HCEC 1CT (cell line): ENCODE data around the gene FILIP1L.
A peak's percentile ranks its signal among the peaks of the same experiment; 100 is the strongest.
"Not testable (repeated sequence)": the region's sequence is repeated elsewhere in the genome, so short reads cannot be mapped to it uniquely, and the experiment has no call there.

ENCODE experiments used
- DNase-seq: peaks from one replicate; pipeline ENCODE4 v3.0.0-alpha.2; 2017

FILIP1L gene

GRCh38 chr3:99859825-99860224 lies 254.5 kb downstream of the FILIP1L start:
- peak; percentile 98 for DNase-seq

GRCh38 chr3:99858469-99858868 lies 255.8 kb downstream of the FILIP1L start:
- DNase-seq, result no peak

- DNase-seq, result no peak
Observed at GRCh38 chr3:99857278-99857677, 257.0 kb downstream of the FILIP1L start.

GRCh38 chr3:99856437-99857220 lies 257.7 kb downstream of the FILIP1L start:
- DNase-seq, result no peak

GRCh38 chr3:99855900-99856299 lies 258.4 kb downstream of the FILIP1L start:
- no peak for DNase-seq

- DNase-seq, result no peak
Observed at GRCh38 chr3:99854756-99855298, 259.5 kb downstream of the FILIP1L start.

- no peak for DNase-seq
Observed at GRCh38 chr3:99852851-99853250, 261.4 kb downstream of the FILIP1L start.

- no peak for DNase-seq
Observed at GRCh38 chr3:99851955-99852354, 262.3 kb downstream of the FILIP1L start.

- DNase-seq, result no peak
Observed at GRCh38 chr3:99850608-99851007, 263.7 kb downstream of the FILIP1L start.

GRCh38 chr3:99848433-99848832 lies 265.9 kb downstream of the FILIP1L start:
- DNase-seq, result no peak

GRCh38 chr3:99846477-99847160 lies 267.7 kb downstream of the FILIP1L start:
- DNase-seq, result peak; percentile 77

GRCh38 chr3:99845999-99846398 lies 268.3 kb downstream of the FILIP1L start:
- no peak for DNase-seq

- DNase-seq, result no peak
Observed at GRCh38 chr3:99845331-99845730, 269.0 kb downstream of the FILIP1L start.

GRCh38 chr3:99843590-99844258 lies 270.6 kb downstream of the FILIP1L start:
- DNase-seq, result no peak

- peak; percentile 71 for DNase-seq
Observed at GRCh38 chr3:99842826-99843589, 271.3 kb downstream of the FILIP1L start.

- not testable (repeated sequence) for DNase-seq
Observed at GRCh38 chr3:99841949-99842348, 272.4 kb downstream of the FILIP1L start.

GRCh38 chr3:99839613-99840012 lies 274.7 kb downstream of the FILIP1L start:
- DNase-seq, result no peak

GRCh38 chr3:99838755-99839154 lies 275.5 kb downstream of the FILIP1L start:
- DNase-seq, result no peak

- DNase-seq, result no peak
Observed at GRCh38 chr3:99837715-99838114, 276.6 kb downstream of the FILIP1L start.

GRCh38 chr3:99836681-99837080 lies 277.6 kb downstream of the FILIP1L start:
- no peak for DNase-seq

GRCh38 chr3:99834211-99834957 lies 279.9 kb downstream of the FILIP1L start:
- no peak for DNase-seq

- no peak for DNase-seq
Observed at GRCh38 chr3:99833617-99834205, 280.6 kb downstream of the FILIP1L start.
